ENCODE measurements around the gene SUSD1.
"Not testable (repeated sequence)": the region's sequence is repeated elsewhere in the genome, so short reads cannot be mapped to it uniquely, and the experiment has no call there.

SUSD1 gene

DNA sequence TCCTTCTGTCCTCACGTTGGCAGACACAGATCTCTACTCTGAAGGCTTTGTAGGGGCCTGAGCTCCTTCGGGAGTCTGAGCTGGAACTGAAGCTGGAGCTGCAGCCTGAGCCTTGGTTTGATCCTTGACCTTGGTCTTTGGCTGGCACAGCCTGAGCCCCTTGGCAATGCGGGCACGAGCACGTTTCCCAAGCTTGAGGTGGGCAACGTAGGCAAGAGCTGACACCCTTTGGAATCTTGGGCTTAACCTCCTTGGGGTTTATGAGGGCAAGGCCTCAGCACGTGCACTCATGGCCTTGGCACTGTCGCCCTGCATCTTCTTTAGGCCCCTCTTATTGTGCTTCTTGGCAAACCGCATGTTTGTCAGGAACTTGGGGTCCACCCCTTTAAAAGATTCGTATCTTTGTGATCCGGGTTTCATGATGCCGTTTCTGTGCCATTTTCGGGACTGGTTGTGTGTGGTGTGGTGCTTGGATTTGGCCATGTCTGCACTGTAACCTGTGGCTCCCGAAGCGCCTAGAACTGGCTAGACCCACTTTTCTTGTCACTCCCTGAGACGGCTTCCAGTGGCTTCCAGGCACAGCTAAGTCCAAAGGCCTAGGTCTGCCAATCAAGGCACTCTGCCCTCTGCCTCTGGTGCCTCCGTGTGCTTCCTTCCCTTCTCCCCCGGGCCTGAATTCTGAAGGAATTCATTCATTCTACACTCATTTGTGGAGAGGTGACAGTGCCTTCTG is 1.4 kb downstream of the SUSD1 start:
- no peak for DNase-seq (ENCODE audit: low read depth in 2 of 2)

DNA sequence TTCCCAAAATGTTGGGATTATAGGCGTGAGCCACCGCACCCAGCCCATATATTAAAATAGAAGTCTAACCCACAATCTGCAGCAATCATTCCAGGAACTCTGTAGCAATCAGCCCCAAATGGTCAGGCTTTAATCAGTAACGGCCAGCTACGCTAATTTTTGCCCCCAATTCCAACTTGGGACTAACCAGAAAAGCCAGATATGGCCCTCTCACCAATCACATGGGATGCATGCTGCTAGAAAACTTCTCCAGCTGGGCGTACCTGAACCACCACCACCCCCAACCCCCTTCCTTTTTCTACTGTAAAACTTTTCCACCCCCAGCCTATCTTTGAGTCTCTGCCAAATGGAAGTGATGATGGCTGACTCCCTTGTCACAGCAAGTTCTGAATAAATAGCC is 4.1 kb downstream of the SUSD1 start:
- DNase-seq (ENCODE audit: low read depth in 2 of 2), result no peak

DNA sequence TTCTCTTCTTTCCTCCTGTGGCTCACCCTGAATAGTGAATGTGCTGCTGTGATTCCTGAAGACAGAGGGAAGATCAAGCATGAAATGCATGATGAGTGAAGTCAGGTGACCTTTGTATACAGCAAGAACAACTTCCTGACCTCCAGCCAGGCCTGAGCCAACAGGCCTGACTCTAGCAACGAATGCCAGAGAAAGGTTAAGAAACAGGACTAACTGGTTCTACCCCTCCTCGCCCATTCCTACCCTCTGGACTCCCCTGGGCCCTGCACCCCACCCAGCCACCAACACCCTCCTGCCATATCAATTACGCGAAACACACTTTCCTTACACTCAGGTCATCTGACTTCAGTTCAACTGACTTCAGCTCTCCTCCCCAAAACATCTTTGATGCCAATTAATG is 4.9 kb downstream of the SUSD1 start:
- DNase-seq (ENCODE audit: low read depth in 2 of 2), result no peak

DNA sequence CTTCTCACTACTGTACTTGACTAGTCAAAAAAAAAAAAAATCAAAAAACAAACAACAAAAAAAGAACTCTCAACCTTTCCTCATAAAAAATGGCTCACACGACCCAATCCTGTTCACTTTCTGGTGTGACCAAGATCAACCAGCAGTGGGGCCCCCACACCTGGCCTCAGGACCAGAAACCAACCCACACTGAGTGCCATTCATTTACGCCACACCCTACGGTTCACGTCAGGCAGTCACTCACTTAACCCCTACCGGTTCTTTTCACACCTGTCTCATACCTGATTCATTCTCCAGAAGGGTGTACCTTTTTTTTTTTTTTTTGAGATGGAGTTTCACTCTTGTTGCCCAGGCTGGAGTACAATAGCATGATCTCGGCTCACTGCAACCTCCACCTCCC is 5.7 kb downstream of the SUSD1 start:
- DNase-seq (ENCODE audit: low read depth in 2 of 2), result no peak

DNA sequence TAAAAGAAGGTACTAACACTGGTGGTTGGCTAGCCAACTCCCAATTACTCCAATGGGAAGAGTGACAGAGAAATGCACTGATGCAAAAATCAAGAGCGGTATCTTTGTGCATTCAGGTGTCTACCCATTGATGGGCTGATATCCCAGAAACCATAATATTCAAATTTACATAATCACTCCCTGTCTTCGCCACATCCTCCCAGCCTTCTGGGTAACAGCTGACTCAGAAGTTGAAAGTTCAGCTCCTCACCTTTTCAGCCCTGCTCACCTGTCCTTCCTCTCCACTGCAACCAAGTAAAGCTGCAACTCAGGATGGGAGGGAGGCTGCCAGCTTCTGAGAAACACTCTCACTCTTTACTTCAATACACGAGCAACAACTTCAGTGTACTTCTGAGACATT is 6.9 kb downstream of the SUSD1 start:
- no peak for DNase-seq (ENCODE audit: low read depth in 2 of 2)

DNA sequence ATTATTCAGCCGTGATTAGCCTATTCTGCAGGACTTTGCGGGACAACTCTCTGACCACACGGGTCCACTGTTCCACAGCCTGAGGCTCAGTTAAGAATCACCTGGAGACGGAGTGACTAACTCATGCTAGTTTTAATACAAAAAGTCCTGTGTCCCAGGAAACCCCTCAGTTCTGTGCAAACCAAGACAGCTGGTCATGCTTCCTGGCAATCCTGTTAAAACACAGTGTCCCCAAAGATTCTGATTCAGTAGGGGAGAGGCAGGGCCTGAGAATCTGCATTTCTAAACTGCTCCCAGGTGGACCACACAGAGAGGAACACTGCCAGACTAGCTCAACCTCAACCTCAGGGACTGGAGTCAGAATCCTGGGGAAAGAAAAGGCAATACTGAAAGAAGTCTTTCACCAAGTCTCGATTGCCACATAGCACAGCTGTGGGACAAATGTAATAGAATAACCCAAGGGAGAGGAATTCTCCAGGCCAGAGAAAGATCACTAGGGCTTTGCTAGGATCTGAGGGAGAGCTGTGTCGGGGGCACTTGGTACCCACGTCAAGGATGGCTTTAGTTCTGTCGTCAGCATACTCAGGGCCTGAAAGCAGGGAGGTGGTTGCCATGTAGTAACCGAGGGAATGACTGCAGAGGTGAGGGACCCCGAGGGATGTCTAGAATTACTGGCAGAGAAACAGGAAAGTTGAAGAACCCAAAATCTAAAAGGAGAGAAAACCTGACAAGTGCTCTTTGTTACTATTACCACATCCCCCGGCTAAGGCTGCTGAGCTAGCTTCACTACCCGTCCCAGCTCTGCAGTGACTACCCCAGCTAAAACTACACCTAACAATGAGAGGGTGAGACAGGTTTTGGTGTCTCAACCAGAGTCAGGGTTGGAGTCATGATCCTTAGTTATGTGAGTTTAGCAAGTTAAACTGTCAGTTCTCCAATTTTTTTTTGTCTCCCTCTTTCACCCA is 8.6 kb downstream of the SUSD1 start:
- DNase-seq (ENCODE audit: low read depth in 2 of 2), result no peak

DNA sequence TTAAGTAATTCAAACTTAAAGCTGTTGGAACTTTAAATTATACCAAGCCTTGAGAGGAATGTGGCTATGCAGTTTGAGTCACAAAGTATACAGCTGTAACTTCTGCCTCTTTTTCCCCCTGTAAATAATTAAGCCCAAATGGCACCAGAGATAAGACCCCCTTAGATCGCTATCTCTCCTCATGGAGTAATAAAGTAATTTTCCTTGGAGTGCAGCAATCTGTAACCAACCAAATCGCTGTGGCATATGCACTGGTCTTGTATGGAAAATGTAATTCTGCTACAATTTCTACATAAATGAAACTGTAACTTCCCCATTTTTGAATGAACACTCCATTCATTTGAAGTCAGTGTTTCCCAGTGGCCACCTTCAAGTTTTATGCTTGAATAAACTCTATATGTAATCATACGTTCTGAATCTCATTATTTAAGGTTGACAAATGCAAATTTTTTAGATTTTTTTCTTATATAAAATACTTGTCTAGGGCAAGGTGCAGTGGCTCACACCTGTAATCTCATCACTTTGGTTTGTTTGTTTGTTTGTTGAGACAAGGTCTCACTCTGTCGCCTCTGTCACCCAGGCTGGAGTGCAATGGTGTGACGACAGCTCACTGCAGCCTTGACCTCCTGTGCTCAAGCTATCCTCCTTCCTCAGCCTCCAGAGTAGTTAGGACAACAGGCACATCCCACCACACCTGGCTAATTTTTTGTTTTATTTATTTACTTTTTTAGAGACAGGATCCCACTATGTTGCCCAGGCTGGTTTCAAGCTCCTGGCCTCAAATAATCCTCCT is 12.3 kb downstream of the SUSD1 start:
- no peak for DNase-seq (ENCODE audit: low read depth in 2 of 2)

DNA sequence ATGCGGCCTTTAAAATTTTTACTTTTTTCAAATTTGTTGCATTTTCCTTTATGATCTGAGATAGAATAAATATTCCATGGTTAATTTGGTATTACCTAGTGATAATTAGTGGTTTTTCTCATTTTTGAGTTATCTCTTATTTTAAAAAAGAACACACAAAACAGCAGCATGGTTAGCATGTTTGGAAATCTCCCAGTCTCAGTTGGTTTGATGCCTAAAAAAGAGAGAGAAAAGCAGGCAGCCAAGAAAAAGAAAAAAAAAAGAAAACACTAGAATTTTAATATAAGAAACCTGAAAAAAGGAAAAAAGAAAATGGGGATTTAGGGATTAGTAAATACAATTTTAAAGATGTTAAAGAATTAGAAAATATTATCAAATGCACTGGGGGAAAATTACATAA is 15.3 kb downstream of the SUSD1 start:
- no peak for DNase-seq (ENCODE audit: low read depth in 2 of 2)

DNA sequence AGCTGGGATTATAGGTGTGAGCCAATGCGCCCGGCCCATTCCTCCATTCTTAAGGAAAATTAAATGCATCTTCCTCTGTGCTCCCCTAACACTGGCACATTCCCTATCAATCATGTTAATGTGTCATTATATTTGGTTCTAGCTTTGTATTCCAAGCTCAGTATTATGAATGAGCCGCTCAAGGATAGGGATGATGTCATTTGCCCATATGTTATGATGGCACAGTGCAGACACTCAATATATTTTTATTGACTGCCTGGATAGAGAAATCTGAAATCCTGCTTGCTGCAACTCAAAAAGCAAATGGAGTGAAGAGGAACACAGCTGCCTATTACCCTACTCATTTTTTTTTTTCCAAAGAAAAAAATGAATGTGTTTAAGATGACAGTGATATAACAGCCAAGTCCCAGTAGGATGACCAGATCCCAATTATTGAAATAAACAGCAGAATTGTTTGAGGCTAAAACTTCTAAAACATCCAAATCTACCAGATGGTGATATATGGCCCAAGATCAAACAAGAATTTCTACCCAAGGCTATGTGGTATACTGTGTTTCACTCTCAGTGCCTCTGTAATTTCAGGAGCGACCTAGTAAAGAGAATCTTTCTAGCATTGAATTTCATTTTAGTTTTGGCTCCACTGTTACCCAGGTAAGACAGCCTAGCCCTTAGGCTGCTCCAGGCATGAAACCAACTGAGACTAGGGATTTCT is 16.3 kb downstream of the SUSD1 start:
- no peak for DNase-seq (ENCODE audit: low read depth in 2 of 2)

DNA sequence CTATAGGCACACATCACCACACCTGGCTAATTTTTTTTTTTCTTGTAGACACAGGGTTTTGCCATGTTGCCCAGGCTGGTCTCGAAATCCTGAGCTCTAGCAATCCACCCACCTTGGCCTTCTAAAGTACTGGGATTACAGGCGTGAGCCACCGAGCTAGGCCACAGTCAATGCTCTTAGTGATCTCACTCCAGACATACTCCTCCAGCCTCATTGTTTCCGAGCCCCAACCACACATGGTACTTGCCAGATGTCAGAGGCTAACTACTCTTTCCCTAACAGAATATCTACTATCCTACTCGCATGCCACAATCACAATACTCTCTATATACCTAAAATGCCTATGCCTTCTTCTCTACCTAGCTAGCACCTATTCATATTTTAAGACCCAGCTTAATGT is 17.1 kb downstream of the SUSD1 start:
- DNase-seq (ENCODE audit: low read depth in 2 of 2), result no peak

DNA sequence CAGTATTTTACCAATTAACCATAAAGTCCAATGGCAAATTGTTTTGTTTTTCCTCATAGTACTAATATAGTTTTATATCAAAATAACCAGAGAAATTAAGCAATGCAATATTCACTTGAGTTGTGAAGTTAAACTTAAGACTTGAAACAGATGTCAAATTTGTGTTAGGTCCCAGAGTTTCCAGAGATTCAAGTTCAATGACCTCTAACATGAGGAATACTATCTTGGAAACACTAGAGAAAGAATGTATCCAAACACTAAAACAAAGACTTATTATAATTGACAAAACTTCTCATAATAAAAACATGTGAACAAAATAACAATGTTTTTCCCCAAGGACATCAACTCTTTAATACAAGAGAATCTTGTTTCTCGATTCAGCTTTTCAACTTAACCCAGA is 18.0 kb downstream of the SUSD1 start:
- DNase-seq (ENCODE audit: low read depth in 2 of 2), result no peak

DNA sequence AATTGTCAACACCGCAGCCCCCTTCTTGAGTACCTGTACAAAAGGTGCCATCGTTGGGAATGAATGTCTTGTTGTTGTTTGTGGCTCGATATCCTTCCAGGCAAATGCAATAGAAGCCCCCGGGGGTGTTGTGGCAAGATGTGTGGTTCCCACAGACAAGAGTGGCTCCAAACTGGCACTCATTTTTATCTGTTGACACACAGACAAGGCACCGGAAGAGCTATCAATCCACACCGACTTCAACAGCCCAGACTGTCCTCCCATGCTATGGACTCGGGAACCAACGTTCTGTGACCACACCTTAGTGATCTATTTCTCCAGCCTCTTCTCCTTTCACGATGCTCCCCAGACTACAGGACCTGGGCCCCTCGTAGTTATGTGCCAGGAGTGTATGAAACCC is 25.9 kb downstream of the SUSD1 start:
- DNase-seq (ENCODE audit: low read depth in 2 of 2), result no peak

DNA sequence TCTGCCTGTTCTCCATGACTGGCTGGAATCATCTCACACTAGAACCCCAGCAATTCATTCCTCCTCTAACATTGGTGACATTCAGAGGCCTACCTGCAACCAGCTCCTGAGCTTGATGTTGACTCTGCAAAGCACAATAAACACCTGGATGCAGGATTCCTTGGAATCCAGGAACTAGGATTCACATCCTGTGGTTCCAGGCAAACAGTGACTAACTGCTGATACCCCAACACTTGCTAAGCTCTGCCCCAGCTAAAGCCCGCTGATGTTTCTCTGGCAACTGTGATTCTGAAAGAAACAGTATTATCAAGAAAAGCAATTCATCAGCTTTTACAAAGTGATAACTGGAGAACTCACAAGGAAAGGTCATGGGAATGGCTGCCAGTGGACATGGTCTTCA is 29.2 kb downstream of the SUSD1 start:
- DNase-seq (ENCODE audit: low read depth in 2 of 2), result no peak

DNA sequence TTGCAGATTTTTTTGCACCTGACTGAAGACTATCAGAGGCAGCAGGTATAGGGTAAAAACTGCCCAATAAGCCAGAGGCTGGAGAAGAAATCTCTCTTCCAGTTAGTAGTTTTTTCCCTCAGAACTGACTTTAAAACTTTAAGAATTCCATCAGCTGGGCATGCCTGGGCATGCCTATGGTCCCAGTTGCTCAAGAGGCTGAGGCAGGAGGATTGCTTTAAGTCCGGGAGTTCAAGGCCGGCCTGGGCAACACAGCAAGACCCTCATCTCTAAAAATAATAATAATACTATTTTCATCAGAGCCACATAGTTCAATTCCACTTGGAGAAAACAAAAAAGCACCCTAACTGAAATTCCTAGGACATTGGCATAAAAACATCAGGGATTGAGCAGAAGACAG is 30.3 kb downstream of the SUSD1 start:
- no peak for DNase-seq (ENCODE audit: low read depth in 2 of 2)

DNA sequence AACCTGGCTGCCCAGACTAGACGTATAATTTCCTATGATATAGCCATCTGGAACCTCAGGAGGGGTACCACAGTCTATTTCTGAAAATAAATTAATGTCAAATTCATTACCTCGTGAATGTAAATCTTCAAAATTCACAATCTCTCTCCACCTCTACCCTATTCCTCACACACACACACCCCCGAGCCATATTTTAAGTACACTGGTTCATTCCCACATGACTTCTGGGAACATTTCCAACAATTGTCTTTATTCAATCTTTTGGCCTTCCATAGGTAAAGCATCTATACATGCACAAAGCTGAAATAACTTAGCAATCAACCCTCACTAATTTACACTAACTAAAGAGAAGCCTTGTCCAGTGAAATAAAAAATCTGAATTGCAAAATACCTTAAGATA is 32.7 kb downstream of the SUSD1 start:
- no peak for DNase-seq (ENCODE audit: low read depth in 2 of 2)

DNA sequence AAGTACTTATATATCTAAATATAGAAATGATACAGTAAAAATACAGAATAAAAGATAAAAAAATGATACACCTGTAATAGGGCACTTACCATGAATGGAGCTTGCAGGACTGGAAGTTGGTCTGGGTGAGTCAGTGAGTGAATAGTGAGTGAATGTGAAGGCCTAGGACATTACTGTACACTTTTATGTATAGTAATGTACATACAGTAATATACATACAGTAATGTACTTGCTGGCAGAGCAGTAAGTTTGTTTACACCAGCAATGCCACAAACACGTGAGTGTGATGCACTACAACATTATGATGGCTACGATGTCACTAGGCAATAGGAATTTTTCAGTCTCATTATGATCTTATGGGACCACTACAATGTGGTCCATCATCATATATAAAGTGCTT is 34.2 kb downstream of the SUSD1 start:
- no peak for DNase-seq (ENCODE audit: low read depth in 2 of 2)

DNA sequence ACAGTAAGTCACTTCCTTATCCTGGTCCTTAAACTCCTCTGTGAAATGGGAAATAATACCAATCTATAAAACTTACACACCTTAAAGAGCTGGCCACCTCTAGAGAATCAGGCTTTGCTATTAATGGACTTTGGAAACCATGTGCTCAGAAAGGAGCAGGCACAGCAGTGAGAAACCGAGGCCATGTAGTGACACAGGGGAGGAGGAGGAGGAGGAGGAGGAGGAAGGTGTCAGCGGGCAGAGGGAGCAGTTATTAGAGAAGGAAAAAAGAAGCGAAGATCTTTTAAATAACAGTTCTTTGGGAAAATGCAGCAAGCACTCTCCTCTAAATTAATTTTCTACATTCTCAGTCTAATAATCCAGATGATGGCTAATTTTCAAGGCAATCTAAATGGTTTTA is 38.0 kb downstream of the SUSD1 start:
- DNase-seq (ENCODE audit: low read depth in 2 of 2), result no peak

DNA sequence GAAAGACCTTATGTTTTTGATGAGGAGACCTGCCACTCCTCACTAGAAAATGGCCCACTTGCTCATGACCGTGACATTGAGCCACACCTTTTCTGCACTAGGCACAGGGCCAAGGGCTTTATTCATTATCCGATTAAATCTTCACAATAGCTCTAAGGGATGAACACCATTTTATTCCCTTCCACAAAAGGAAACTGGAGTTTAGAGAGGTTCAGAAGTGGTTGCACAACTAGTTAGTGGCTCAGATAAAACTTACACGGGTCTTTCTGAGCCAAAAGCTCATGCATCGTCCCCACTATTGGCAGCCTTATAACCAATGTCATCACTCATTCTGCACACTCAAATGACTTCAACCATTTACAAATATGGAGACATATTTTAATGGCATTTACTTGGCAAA is 39.4 kb downstream of the SUSD1 start:
- no peak for DNase-seq (ENCODE audit: low read depth in 2 of 2)

DNA sequence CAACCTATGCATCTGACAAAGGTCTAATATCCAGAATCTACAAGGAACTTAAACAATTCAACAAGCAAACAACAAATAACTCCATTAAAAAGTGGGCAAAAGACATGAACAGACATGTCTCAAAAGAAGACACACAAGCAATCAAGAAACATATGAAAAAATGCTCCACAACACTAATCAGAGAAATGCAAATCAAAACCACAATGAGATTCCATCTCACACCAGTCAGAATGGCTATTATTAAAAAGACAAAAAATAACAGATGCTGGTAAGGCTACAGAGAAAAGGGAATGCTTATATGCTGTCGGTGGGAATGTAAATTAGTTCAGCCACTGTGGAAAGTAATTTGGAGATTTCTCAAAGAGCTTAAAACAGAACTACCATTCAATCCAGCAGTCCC is 41.3 kb downstream of the SUSD1 start:
- not testable (repeated sequence) for DNase-seq (ENCODE audit: low read depth in 2 of 2)

DNA sequence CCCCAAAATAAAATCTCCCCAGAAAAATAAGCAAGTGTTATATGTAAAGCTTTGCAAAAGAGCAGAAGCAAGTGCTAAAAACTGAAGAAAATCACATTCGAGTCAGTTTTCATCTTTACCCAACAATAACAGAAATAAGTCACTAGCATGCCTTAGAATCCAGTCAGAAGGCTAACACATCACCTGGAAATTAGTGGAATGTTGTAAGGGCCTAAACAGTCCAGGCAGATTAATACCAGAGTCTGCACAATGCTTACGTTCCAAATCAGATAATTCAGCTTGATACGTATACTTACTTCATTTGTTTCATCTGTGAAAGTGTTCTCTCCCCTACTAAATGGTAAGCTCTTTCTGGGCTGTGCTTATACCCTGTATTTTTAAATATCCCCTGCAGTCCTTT is 42.7 kb downstream of the SUSD1 start:
- DNase-seq (ENCODE audit: low read depth in 2 of 2), result no peak

DNA sequence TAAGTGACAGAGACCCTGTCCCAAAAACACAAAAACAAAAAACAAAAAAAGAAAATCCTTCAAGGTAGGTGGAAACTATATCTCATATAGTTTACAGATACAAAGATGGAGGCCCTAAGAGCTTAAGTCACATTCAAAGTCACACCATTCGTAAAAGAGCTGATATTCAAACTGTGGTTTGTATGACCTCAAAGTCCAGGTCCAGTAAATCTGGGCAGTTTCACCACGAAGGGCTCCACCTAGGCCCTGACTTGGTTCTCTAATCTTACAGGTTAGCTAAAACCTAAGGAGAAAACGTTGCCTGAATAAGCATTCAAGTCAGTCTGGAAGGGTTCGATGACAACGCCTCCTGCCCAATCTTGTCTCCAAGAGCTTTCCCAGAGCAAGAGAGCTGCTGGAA is 44.1 kb downstream of the SUSD1 start:
- DNase-seq (ENCODE audit: low read depth in 2 of 2), result no peak

DNA sequence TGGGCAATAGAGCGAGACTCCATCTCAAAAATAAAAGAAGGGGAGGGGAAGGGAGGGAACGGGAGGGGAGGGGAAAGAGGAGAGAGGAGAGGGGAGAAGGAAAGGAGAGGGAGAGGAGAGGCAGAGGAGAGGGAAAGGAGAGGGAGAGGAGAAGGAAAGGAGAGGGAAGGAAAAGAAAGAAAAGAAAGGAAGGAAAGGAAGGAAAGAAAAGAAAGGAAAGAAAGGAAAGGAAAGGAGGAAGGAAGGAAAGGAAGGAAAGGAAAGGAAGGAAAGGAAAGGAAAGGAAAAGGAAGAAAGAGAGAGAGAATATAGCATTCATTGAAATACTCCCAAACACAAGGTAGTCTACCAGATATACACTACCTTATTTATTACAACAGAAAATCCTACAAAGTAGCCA is 44.8 kb downstream of the SUSD1 start:
- no peak for DNase-seq (ENCODE audit: low read depth in 2 of 2)
